Ascending aorta (tissue), 2 donors: Measurements from ENCODE around the gene DNAAF8. TPM values are rescaled to one million over a fixed set of nuclear protein-coding genes. Genes with fewer than 3 reads are reported as not detected.

Source experiments
- DNase-seq, 2 donors: peaks; one replicate each; pipeline ENCODE4 v3.0.0-alpha.2; 2019; ENCODE audit warnings: low spot score in 2 of 2
- H3K27ac ChIP-seq, 2 donors: fragments of 200-600 bp; sonication (generic); one replicate each; pipeline ENCODE4 v1.5.1; 2016 to 2017; ENCODE audit warnings: mild to moderate bottlenecking in 1 of 2
- H3K27me3 ChIP-seq: fragments of 200-600 bp; sonication (generic); one replicate; pipeline ENCODE4 v1.5.1; 2017
- H3K36me3 ChIP-seq, 2 donors: fragments of 200-600 bp; sonication (generic); one replicate each; pipeline ENCODE4 v1.5.1; 2016
- H3K4me1 ChIP-seq, 2 donors: fragments of 200-600 bp; sonication (generic); one replicate each; pipeline ENCODE4 v1.5.1; 2016 to 2017; ENCODE audit warnings: mild to moderate bottlenecking in 1 of 2
- H3K4me3 ChIP-seq, 2 donors: fragments of 200-600 bp; sonication (generic); one replicate each; pipeline ENCODE4 v1.5.1; 2016 to 2017; ENCODE audit warnings: mild to moderate bottlenecking in 1 of 2
- H3K9me3 ChIP-seq, 2 donors: fragments of 200-600 bp; sonication (generic); one replicate each; pipeline ENCODE4 v1.5.1; 2016
- CTCF ChIP-seq, 3 experiments: fragments of 200-600 bp in 2 of 3; fragments of 450-650 bp in 1 of 3; sonication (generic) in 2 of 3; IDR thresholded peaks; one replicate each; pipeline ENCODE4 v1.5.1; 2016 to 2019; ENCODE audit warnings: antibody characterized with exemption in 3 of 3, mild to moderate bottlenecking in 1 of 3, moderate library complexity in 1 of 3
- intact Hi-C: fragments of 100-400 bp; cut with DNase I; formaldehyde crosslinking; loops from one replicate; pipeline ENCODE4 v1.15.1; 2023
- total RNA-seq: library from RNA; depleted of rRNA; stranded (reverse); fragments of >200 nt; gene quantifications from one replicate; pipeline ENCODE4 v1.1.0, GENCODE V29; 2016

Gene DNAAF8
- total RNA-seq, 1 donor from 2014 or later = not detected

- intact Hi-C loops = no loop called here
- no peaks in the 10 kb centered on the region for H3K9me3 ChIP-seq
- no peak for DNase-seq
- TF ChIP-seq CTCF (IDR thresholded peaks at IDR 0.05) = no peak
- no peaks in the 10 kb centered on the region for H3K36me3 ChIP-seq
- no peak overlapping the region for H3K27ac ChIP-seq
- H3K4me3 ChIP-seq = no peak overlapping the region
- H3K4me1 ChIP-seq = no peaks in the 10 kb centered on the region
- no peaks in the 10 kb centered on the region for H3K27me3 ChIP-seq
These were observed 40.7 kb downstream of the DNAAF8 start for GRCh38 chr16:4775005-4775404.

- no peak for TF ChIP-seq CTCF (IDR thresholded peaks at IDR 0.05)
- no peaks in the 10 kb centered on the region for H3K27me3 ChIP-seq
These were observed 41.9 kb downstream of the DNAAF8 start for GRCh38 chr16:4776141-4776705.

GRCh38 chr16:4777339-4778049 is 43.2 kb downstream of the DNAAF8 start:
- H3K27me3 ChIP-seq = no peaks in the 10 kb centered on the region
- H3K4me1 ChIP-seq = no peaks in the 10 kb centered on the region
- H3K27ac ChIP-seq = no peak overlapping the region
- no peaks in the 10 kb centered on the region for H3K36me3 ChIP-seq
- H3K9me3 ChIP-seq = no peaks in the 10 kb centered on the region
- TF ChIP-seq CTCF (IDR thresholded peaks at IDR 0.05) = no peak
- DNase-seq = no peak
- intact Hi-C loops = no loop called here
- no peak overlapping the region for H3K4me3 ChIP-seq

More at GRCh38 chr16:4776141-4776705, 41.9 kb downstream of the DNAAF8 start:
- no peak overlapping the region for H3K4me3 ChIP-seq
- no peak for DNase-seq
- H3K36me3 ChIP-seq = no peaks in the 10 kb centered on the region
- no peaks in the 10 kb centered on the region for H3K9me3 ChIP-seq
- no peaks in the 10 kb centered on the region for H3K4me1 ChIP-seq
- no peak overlapping the region for H3K27ac ChIP-seq
- intact Hi-C loops = no loop called here

GRCh38 chr16:4778050-4778392 is 43.7 kb downstream of the DNAAF8 start:
- Histone ChIP-seq H3K9me3 (no peaks in the 10 kb centered on the region), H3K4me3 (no peak overlapping the region), H3K36me3 (no peaks in the 10 kb centered on the region), H3K27ac (no peak overlapping the region), H3K4me1 (no peaks in the 10 kb centered on the region), H3K27me3 (no peaks in the 10 kb centered on the region)
- DNase-seq = no peak
- no peak for TF ChIP-seq CTCF (IDR thresholded peaks at IDR 0.05)
- intact Hi-C loops = no loop called here

GRCh38 chr16:4780235-4780634 is 45.9 kb downstream of the DNAAF8 start:
- DNase-seq = no peak
- TF ChIP-seq CTCF (IDR thresholded peaks at IDR 0.05) = no peak
- intact Hi-C loops = no loop called here
- H3K36me3 ChIP-seq = no peaks in the 10 kb centered on the region
- no peaks in the 10 kb centered on the region for H3K27me3 ChIP-seq
- H3K9me3 ChIP-seq = no peaks in the 10 kb centered on the region
- no peak overlapping the region for H3K4me3 ChIP-seq
- no peaks in the 10 kb centered on the region for H3K4me1 ChIP-seq
- H3K27ac ChIP-seq = no peak overlapping the region
